KOPT-K1 (cell line): ENCODE data around the gene THBD.

Experiments
- H3K27ac ChIP-seq: fragments of 200-600 bp; sonication (generic); 2 replicates; pipeline ENCODE4 v1.5.1; 2016; ENCODE audit warnings: antibody characterized with exemption, mild to moderate bottlenecking, low read depth, low read length; ENCODE audit not compliant: poor library complexity, severe bottlenecking
- H3K36me3 ChIP-seq: fragments of 200-600 bp; sonication (generic); 2 replicates; pipeline ENCODE4 v1.5.1; 2017; ENCODE audit warnings: antibody characterized with exemption, mild to moderate bottlenecking, low read length, moderate library complexity; ENCODE audit not compliant: insufficient read depth
- H3K9me3 ChIP-seq: fragments of 200-600 bp; sonication (generic); 2 replicates; pipeline ENCODE4 v1.5.1; 2017; ENCODE audit warnings: antibody characterized with exemption, low read length, mild to moderate bottlenecking; ENCODE audit not compliant: insufficient read depth, poor library complexity, severe bottlenecking

Gene THBD

DNA sequence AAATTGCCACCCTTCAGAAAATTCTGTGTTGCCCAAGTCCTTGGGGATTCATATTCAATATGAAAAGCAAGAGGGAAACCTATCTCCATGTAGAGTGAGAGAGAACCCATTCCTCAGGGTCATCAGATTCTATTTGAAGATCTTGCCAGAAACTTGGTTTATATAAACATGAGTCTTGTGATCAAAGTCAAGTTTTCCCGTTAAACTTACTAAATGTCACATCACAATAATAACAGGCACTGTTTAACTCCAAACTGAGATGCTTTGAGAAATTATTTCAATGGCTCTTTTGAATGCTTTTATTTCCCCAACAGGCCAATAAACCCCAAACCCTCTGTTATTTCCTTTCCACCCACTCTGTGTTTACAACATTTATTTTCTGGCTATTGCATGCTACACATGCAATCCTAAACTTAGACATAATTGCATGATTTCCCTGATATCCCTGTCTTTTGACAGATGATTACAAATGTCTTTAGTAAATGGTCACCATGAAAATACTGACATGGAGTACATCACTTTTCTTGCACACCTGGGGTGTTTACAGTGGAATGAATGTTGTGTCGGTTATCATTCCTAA, 45.5 kb downstream of the THBD start:
- Histone ChIP-seq H3K36me3 (no peaks in the 10 kb centered on the region), H3K27ac (no peak overlapping the region), H3K9me3 (no peaks in the 10 kb centered on the region)

DNA sequence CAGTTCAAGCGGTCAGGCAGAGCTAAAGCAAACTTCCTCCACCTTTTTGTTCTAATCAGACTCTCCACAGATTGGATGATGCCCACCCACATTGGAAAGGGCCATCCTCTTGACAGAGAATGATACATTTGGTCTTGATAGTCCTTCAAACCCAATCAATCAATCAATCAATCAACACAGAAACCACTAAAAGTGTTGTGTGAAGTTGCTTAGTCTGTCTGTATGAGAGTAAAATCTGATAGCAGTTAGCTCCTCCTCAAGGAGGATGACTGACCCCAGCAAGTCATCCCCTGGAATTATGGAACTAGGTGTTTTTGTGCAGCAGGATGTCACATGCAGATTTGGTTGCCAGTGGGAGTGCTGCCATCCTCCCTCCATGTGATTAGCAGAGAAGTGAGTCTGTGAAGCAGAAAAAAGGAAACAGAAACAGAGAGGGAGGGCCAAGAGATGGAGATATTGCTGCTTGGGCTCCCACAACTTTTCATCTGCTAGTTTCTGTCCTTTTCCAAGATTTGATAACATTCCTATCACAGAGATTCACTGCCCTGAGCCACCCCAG, 46.3 kb downstream of the THBD start:
- H3K9me3 ChIP-seq, result no peaks in the 10 kb centered on the region
- no peaks in the 10 kb centered on the region for H3K36me3 ChIP-seq
- no peak overlapping the region for H3K27ac ChIP-seq

DNA sequence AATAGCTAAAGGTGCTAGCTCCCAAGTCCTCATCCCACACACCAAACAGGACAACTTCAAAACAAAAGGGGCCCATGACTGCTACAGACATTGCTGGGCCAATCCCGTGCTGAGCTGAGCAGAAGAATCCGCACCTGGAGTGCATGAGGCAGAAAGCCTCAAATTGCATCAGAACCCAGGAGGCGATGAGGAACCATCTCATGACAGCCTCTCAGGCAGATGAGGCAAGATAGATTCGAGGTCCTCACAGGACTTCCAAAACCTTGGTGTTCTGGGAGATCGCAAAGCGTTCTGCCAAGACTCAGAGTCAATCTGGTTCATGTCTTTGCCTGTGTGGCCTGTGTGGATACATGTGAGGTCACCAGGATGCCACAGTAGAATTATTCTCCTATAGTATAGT, 47.2 kb downstream of the THBD start:
- H3K9me3 ChIP-seq, result no peaks in the 10 kb centered on the region
- no peak overlapping the region for H3K27ac ChIP-seq
- no peaks in the 10 kb centered on the region for H3K36me3 ChIP-seq

DNA sequence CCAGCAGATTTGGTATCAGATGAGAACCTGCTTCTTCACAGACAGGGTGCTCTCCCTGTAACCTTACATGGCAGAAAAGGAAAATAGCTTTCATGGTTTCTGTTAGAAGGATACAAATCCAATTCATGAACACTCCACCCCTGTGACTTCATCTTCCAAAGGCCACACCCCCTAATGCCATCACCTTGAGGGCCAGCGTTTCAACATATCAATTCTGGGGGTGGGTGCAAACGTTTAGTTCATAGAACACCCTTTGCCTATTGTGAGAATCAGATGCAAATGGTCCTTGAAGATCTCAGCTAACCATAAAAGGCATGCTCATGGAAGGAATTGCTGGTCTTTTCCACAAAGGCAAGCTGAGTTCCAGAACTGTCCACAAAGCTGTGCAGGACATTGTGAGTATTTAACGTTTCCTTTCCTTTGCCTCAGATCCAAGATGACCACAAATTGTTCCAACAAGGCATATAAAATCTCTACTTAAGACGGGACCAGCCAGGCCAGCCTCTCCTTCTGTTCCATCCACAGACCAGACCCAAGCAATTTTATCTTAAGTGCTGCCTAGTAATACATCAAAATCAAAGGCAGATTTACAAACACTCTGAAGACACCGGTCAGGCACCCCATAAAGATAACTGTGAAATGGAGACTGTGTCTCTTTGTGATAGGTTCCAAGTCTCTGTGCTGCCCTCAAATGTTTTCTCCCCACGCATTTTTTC, 49.1 kb downstream of the THBD start:
- no peaks in the 10 kb centered on the region for H3K36me3 ChIP-seq
- H3K27ac ChIP-seq, result no peak overlapping the region
- H3K9me3 ChIP-seq, result no peaks in the 10 kb centered on the region

DNA sequence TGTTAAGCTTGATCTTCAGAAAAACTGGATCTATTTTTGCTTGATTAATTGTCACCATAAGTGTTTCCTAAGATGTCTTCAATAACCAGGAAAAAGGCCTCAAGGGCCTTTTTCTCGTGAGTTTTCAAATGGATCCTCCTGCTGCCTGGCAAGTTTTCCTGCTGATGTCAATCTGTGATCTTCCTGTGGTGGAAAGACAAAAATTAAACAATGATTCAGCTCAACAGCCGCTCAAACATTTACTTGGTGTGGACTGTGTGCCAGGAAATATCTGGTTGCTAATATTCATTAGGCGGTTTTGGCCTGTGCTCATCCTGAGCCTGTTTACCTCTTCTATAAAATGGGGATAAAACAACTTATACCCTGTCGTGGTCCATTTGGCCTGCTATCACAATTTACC, 49.7 kb downstream of the THBD start:
- H3K36me3 ChIP-seq, result no peaks in the 10 kb centered on the region
- no peak overlapping the region for H3K27ac ChIP-seq
- no peaks in the 10 kb centered on the region for H3K9me3 ChIP-seq

DNA sequence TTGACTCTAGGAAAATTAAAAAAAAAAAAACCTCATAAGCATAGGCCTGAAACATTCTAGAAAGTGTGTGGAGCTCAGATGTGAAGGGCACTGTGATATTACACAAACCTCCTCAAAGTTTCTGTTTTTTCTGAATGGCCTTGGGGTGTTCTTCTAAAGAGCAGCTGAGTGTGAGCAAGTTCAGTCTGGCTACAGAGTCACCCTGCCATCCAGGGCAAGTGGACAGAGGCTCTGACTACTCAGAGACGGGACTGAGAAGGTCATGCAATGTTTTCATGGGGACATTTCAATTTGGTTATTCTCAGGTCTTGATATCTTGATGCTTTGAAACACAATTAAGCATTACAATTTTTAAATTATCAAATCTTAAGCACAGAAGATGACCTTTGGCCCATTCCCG, 51.0 kb downstream of the THBD start:
- no peaks in the 10 kb centered on the region for H3K36me3 ChIP-seq
- H3K27ac ChIP-seq, result no peak overlapping the region
- H3K9me3 ChIP-seq, result peaks cover 5% of the 10 kb centered on the region

DNA sequence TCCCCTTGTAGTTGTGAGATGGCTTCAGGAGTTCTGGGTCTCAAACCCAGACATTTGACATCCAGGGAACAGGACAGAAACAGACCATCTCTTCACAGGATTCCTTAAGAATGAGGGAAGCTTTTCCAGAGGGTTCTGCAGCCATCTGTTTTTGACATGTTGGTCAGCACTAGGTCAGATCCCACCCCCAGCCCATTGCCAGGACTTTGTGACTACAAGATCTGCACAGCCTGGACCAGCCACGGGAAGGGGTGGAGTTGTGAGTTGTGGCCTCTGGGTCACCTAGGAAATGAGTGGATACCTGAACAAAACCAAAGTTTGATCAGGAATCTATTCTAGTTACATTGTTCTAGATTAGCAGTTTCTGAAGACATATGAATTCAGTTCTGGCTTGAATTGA, 53.5 kb downstream of the THBD start:
- Histone ChIP-seq H3K9me3 (peaks cover 5% of the 10 kb centered on the region), H3K27ac (no peak overlapping the region), H3K36me3 (no peaks in the 10 kb centered on the region)
